Panc1 (cell line): ENCODE measurements around the gene FAM120B. TPM values are rescaled to one million over a fixed set of nuclear protein-coding genes. Genes with fewer than 3 reads are reported as not detected.

Experiments used
- ATAC-seq: fragments of 200-7000 bp; cut with Tn5 transposase; 2 replicates; pipeline ENCODE4 v1.9.1; 2020; ENCODE audit warnings: mild to moderate bottlenecking, moderate library complexity
- BruUV-seq: library from RNA; stranded (reverse); fragments of 400-500 nt; replicated peaks from 2 replicates; lab custom pipeline; 2021; lab: Mats Ljungman, UMichigan
- CTCF ChIA-PET: fragments of 300-600 bp; sonication (Branson Sonifier 250); formaldehyde crosslinking; loops from one replicate; lab custom pipeline; 2022; ENCODE audit warnings: antibody characterized with exemption; lab: Charles Lee
- POLR2A ChIA-PET: fragments of 300-600 bp; sonication (Branson Sonifier 250); formaldehyde crosslinking; loops from one replicate; lab custom pipeline; 2022; ENCODE audit warnings: antibody characterized with exemption; lab: Charles Lee
- DNase-seq: peaks from one replicate; pipeline ENCODE4 v3.0.0-alpha.2; 2010; ENCODE audit warnings: low read depth, low spot score
- H3K27ac ChIP-seq: 2 replicates; pipeline ENCODE4 v1.5.1; 2011; ENCODE audit warnings: mild to moderate bottlenecking, low read length, inconsistent platforms
- H3K27me3 ChIP-seq: fragments of 200-500 bp; sonication (Bioruptor generic); 2 replicates; pipeline ENCODE4 v1.6.0; 2014; ENCODE audit warnings: low read length, inconsistent platforms; ENCODE audit not compliant: control insufficient read depth, insufficient read depth
- H3K36me3 ChIP-seq: fragments of 200-500 bp; sonication (Bioruptor generic); 2 replicates; pipeline ENCODE4 v1.5.1; 2014; ENCODE audit warnings: inconsistent platforms, mild to moderate bottlenecking, low read length, moderate library complexity; ENCODE audit not compliant: control insufficient read depth, insufficient read depth
- H3K4me1 ChIP-seq: 2 replicates; pipeline ENCODE4 v1.5.1; 2011; ENCODE audit warnings: inconsistent platforms, mild to moderate bottlenecking, low read length, moderate library complexity; ENCODE audit not compliant: control insufficient read depth, insufficient read depth
- H3K4me3 ChIP-seq, 2 experiments: 2 replicates each; pipeline ENCODE4 v1.5.1; 2011 to 2012; ENCODE audit warnings: low read depth in 2 of 2, low read length in 2 of 2, mild to moderate bottlenecking in 2 of 2, inconsistent platforms in 1 of 2, moderate library complexity in 1 of 2
- H3K9me3 ChIP-seq: fragments of 200-500 bp; sonication (Bioruptor generic); 2 replicates; pipeline ENCODE4 v1.5.1; 2014; ENCODE audit warnings: low read depth, mild to moderate bottlenecking, inconsistent platforms, low read length, moderate library complexity; ENCODE audit not compliant: control insufficient read depth, insufficient read depth
- POLR2AphosphoS5 ChIP-seq: IDR thresholded peaks from 2 replicates; pipeline ENCODE4 v1.6.1; 2012; ENCODE audit warnings: mild to moderate bottlenecking, low read depth, low read length, moderate library complexity
- REST ChIP-seq, 2 experiments: IDR thresholded peaks; 2 replicates each; pipeline ENCODE4 v1.6.1; 2011 to 2012; ENCODE audit warnings: low read depth in 2 of 2, control low read depth in 1 of 2, low read length in 1 of 2, mild to moderate bottlenecking in 1 of 2, moderate library complexity in 1 of 2; ENCODE audit not compliant: insufficient read depth in 1 of 2
- SIN3A ChIP-seq: IDR thresholded peaks from 2 replicates; pipeline ENCODE4 v1.6.1; 2012; ENCODE audit warnings: low read depth, mild to moderate bottlenecking, low read length, moderate library complexity, borderline replicate concordance; ENCODE audit not compliant: insufficient read depth
- TCF7L2 ChIP-seq: IDR thresholded peaks from 2 replicates; pipeline ENCODE4 v1.6.1; 2011; ENCODE audit warnings: mild to moderate bottlenecking, low read depth, low read length, inconsistent platforms
- in situ Hi-C: cut with HindIII; loops from 2 replicates; pipeline ENCODE4 v1.10.0; 2016; ENCODE audit warnings: low sequenced_read_pairs, low pct_unique_long_range_greater_than_20kb
- intact Hi-C: fragments of 100-400 bp; cut with micrococcal nuclease; formaldehyde crosslinking; loops from one replicate; pipeline ENCODE4 v1.10.0; 2022; ENCODE audit not compliant: unreplicated experiment
- total RNA-seq: library from RNA; stranded (reverse); gene quantifications from one replicate; pipeline ENCODE4 v1.2.1, GENCODE V29; 2021; ENCODE audit not compliant: unreplicated experiment
- TF ChIP-seq, protein P1 (sequence below): fragments of 450-650 bp; IDR thresholded peaks from 2 replicates; pipeline ENCODE4 v1.5.1; 2017; ENCODE audit warnings: mild to moderate bottlenecking

FAM120B gene
- total RNA-seq, 1 experiment from 2014 or later, result 38.0 TPM

DNA sequence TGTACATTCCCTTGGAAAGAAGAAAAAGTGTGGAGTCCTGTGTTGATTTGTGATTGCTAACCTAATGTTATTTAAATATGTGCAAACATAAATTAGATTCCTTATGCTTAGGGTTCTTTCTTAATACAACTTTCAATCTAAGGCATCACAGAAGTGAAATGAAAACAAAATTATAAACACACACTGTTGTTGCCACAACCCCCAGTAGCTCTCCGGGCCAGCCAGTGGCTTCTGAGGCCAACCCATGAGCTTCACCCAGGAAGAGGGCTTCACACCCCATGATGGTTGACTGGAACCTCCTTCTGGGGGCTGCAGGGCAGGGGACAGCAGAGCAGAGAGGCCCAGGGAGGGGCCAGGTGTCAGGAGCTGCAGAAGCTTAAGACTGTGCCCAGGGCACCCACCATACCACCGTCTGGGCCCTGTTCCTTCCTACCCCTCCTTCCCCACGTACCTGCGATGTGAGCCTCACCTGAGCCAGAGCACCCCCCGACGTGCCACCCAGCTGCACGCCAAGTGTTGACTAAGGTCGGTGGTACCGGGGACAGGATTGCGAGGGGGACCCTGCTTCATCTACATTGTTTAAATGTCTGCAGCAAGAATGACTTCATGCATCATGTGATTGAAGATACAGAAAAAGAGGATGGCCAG lies 110.5 kb downstream of the FAM120B start:
- Histone ChIP-seq H3K27me3 (no peaks in the 10 kb centered on the region; the same call in 1 of the 2 replicates), H3K27ac (no peak overlapping the region), H3K4me1 (no peaks in the 10 kb centered on the region), H3K4me3 (no peak overlapping the region), H3K9me3 (no peaks in the 10 kb centered on the region), H3K36me3 (no peaks in the 10 kb centered on the region)
- DNase-seq, result no peak
- no TSS peak for BruUV-seq
- no peak for TF ChIP-seq POLR2AphosphoS5
- TF ChIP-seq REST (IDR thresholded peaks at IDR 0.05; ENCODE audit: insufficient read depth in 1 of 2, low read depth in 2 of 2, low read length in 1 of 2), result no peak
- intact Hi-C loops (no loop called here), in situ Hi-C loops (no loop called here)
- ATAC-seq, result no peak
- ChIA-PET CTCF (interaction anchor here (0.6 kb wide), 1 partner anchor 9 kb away, joined by 3 read pairs; no protein-coding TSS in a partner anchor), POLR2A (no interaction called here)

- Histone ChIP-seq H3K4me1 (no peaks in the 10 kb centered on the region), H3K4me3 (no peak overlapping the region), H3K36me3 (no peaks in the 10 kb centered on the region), H3K27me3 (no peaks in the 10 kb centered on the region), H3K9me3 (no peaks in the 10 kb centered on the region), H3K27ac (no peak overlapping the region)
- ATAC-seq (no peak), DNase-seq (no peak)
- BruUV-seq, result no TSS peak
- intact Hi-C loops, result no loop called here
- POLR2A ChIA-PET, result interaction anchor here (0.6 kb wide), 1 partner anchor 91 kb away, joined by 3 read pairs; no protein-coding TSS in a partner anchor
- CTCF ChIA-PET, result no interaction called here
- in situ Hi-C loops, result no loop called here
- TF ChIP-seq POLR2AphosphoS5 (no peak), TCF7L2 (no peak), SIN3A (no peak), REST (IDR thresholded peaks at IDR 0.05; ENCODE audit: insufficient read depth in 1 of 2, low read depth in 2 of 2, low read length in 1 of 2) (no peak)
- TF ChIP-seq, protein P1, sequence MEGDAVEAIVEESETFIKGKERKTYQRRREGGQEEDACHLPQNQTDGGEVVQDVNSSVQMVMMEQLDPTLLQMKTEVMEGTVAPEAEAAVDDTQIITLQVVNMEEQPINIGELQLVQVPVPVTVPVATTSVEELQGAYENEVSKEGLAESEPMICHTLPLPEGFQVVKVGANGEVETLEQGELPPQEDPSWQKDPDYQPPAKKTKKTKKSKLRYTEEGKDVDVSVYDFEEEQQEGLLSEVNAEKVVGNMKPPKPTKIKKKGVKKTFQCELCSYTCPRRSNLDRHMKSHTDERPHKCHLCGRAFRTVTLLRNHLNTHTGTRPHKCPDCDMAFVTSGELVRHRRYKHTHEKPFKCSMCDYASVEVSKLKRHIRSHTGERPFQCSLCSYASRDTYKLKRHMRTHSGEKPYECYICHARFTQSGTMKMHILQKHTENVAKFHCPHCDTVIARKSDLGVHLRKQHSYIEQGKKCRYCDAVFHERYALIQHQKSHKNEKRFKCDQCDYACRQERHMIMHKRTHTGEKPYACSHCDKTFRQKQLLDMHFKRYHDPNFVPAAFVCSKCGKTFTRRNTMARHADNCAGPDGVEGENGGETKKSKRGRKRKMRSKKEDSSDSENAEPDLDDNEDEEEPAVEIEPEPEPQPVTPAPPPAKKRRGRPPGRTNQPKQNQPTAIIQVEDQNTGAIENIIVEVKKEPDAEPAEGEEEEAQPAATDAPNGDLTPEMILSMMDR, result no peak
Observed at GRCh38 chr6:170417881-170418280, 111.3 kb downstream of the FAM120B start.
